T-cell (primary cell): ENCODE data around the gene LRRC75B. TPM values are rescaled to one million over a fixed set of nuclear protein-coding genes. Genes with fewer than 3 reads are reported as not detected.
A peak's percentile ranks its signal among the peaks of the same experiment; 100 is the strongest.
"Not testable (repeated sequence)": the region's sequence is repeated elsewhere in the genome, so short reads cannot be mapped to it uniquely, and the experiment has no call there.

Experiments
- ATAC-seq, 4 experiments: fragments of 200-7000 bp in 3 of 4; fragments of 150-1000 bp in 1 of 4; cut with Tn5 transposase; replicated peaks in 1 of 4; 1 replicate in 3 of 4; 2 replicates in 1 of 4; pipeline ENCODE4 v1.10.0; 2021; ENCODE audit warnings: moderate library complexity in 3 of 4, mild to moderate bottlenecking in 2 of 4, moderate number of reproducible peaks in 1 of 4
- CTCF ChIA-PET, 2 donors: fragments of 300-600 bp; sonication (Branson Sonifier 250); formaldehyde crosslinking; loops; one replicate each; lab custom pipeline; 2022; ENCODE audit warnings: antibody characterized with exemption in 2 of 2; lab: Charles Lee
- POLR2A ChIA-PET, 2 donors: fragments of 300-600 bp; sonication (Branson Sonifier 250); formaldehyde crosslinking; loops; one replicate each; lab custom pipeline; 2022; ENCODE audit warnings: antibody characterized with exemption in 2 of 2; lab: Charles Lee
- DNase-seq, 35 experiments: peaks; one replicate each; pipeline versions ENCODE4 v3.0.0 to v3.0.0-alpha.2; 2013 to 2023
- H3K27ac ChIP-seq: one replicate; pipeline ENCODE4 v1.5.1; 2013; ENCODE audit warnings: low read length
- H3K27me3 ChIP-seq, 2 experiments: replicated peaks in 1 of 2; 1 replicate in 1 of 2; 2 replicates in 1 of 2; pipeline versions ENCODE4 v1.6.1 to v1.7.0; 2013; ENCODE audit warnings: low read length in 1 of 2, mixed read lengths in 1 of 2; ENCODE audit not compliant: control insufficient read depth in 2 of 2, insufficient read depth in 2 of 2; ENCODE audit errors: extremely low read depth in 1 of 2
- H3K36me3 ChIP-seq, 2 donors: 1 replicate in 1 of 2; 2 replicates in 1 of 2; pipeline versions ENCODE4 v1.6.1 to v1.7.0; 2013; ENCODE audit warnings: low read length in 1 of 2; ENCODE audit not compliant: control insufficient read depth in 2 of 2, insufficient read depth in 1 of 2; ENCODE audit errors: extremely low read depth in 1 of 2
- H3K4me1 ChIP-seq, 2 experiments: 1 replicate in 1 of 2; 2 replicates in 1 of 2; pipeline versions ENCODE4 v1.6.1 to v1.7.0; 2013; ENCODE audit warnings: low read length in 2 of 2, mixed read lengths in 1 of 2; ENCODE audit not compliant: insufficient read depth in 2 of 2, control insufficient read depth in 1 of 2; ENCODE audit errors: extremely low read depth in 1 of 2
- H3K4me3 ChIP-seq, 2 donors: 1 replicate in 1 of 2; 2 replicates in 1 of 2; pipeline versions ENCODE4 v1.5.1 to v1.7.0; 2013; ENCODE audit warnings: mild to moderate bottlenecking in 2 of 2, low read length in 1 of 2, moderate library complexity in 1 of 2; ENCODE audit not compliant: control insufficient read depth in 1 of 2; ENCODE audit errors: extremely low read depth in 1 of 2
- H3K9me3 ChIP-seq: 2 replicates; pipeline ENCODE4 v1.7.0; 2013
- H3K27ac Mint-ChIP-seq, 2 donors: one replicate each; pipeline ENCODE4 v1.8.0; 2020 to 2021; ENCODE audit warnings: mild to moderate bottlenecking in 2 of 2, mixed read lengths in 2 of 2
- H3K27me3 Mint-ChIP-seq, 2 donors: one replicate each; pipeline ENCODE4 v1.8.0; 2021 to 2022; ENCODE audit warnings: mixed read lengths in 2 of 2
- H3K36me3 Mint-ChIP-seq: one replicate; pipeline ENCODE4 v1.8.0; 2021; ENCODE audit warnings: mixed read lengths
- H3K4me1 Mint-ChIP-seq, 3 donors: one replicate each; pipeline ENCODE4 v1.8.0; 2020 to 2022; ENCODE audit warnings: mixed read lengths in 3 of 3, mild to moderate bottlenecking in 1 of 3
- H3K4me3 Mint-ChIP-seq, 3 donors: one replicate each; pipeline ENCODE4 v1.8.0; 2020 to 2022; ENCODE audit warnings: mild to moderate bottlenecking in 3 of 3, mixed read lengths in 3 of 3, moderate library complexity in 3 of 3
- H3K9me3 Mint-ChIP-seq, 3 donors: one replicate each; pipeline ENCODE4 v1.8.0; 2020 to 2022; ENCODE audit warnings: mixed read lengths in 3 of 3
- WGBS: methylation state at CpG from one replicate; pipeline ENCODE4 v1.1.5; 2013; ENCODE audit warnings: missing lambda C conversion rate; ENCODE audit not compliant: insufficient coverage; 5-methylcytosine and 5-hydroxymethylcytosine counted together
- total RNA-seq, 35 experiments: library from RNA in 6 of 35; stranded (reverse) in 6 of 35; fragments of 120-200 nt in 1 of 35; gene quantifications; one replicate each; pipeline versions ENCODE4 v1.2.1 to v1.2.4 and lab custom pipeline; 2013 to 2026

LRRC75B gene, protein sequence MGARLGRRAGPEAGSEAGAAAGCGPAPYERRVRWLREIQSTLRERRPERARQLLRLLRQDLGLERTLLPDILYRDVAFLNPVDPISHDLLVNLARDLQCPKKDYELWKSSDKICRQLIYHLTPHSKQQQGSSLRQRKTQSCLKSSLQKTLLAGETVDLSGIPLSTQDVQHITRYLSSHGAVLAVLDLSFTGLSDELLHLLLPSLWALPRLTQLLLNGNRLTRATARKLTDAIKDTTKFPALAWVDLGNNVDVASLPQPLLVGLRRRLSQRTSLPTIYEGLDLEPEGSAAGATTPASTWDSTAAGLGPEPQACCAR
- under 1 TPM in 3 of 5 donors, not detected in 2; 0.47 to 0.72 (median 0.54) TPM for total RNA-seq
- 0.18 TPM for total RNA-seq (2013)
- 0 to 0.84 (median 0.21) reads per million in 29 experiments for total RNA-seq (lab: John Stamatoyannopoulos, UW)

DNA sequence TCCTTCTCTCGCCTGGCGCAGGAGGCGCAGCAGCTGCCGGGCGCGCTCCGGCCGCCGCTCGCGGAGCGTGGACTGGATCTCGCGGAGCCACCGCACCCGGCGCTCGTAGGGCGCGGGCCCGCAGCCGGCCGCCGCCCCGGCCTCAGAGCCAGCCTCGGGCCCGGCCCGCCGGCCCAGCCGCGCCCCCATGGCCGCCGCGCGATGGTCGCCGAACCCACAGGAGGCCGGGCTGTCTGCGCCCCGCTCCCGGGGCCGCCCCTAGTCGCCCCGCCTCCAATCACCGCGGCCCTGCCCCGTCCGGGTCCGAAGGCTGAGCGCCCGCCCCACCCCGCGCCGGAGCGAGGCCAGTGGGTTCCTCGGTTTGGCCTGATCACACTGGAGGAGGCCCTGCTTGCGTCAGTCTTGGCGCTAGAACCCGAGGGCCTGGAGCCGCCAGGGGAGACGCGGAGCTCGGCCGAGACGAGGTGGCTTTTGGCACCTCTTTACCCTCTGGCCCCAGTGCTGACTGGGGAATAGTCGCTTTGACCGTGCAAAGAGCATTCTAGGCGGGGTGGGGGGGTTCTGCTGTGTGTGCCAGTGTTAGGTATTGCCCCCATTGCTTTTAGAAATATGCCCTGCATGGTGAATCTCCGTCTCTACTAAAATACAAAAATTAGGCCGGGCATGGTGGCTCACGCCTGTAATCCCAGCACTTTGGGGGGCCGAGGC lies at the start of gene LRRC75B:
LRRC75B (minus strand) TSS at position 223 of the 708 bp plus-strand sequence; CDS start at position 189, 34 bp downstream.
- no peaks in the 10 kb centered on the region for H3K36me3 ChIP-seq
- H3K4me3 ChIP-seq = peak within 1 kb of the TSS; percentile 19 to 57
- no peaks in the 10 kb centered on the region for H3K9me3 ChIP-seq
- H3K27me3 ChIP-seq = peaks cover 0 to 38% of the 10 kb centered on the region in 2 experiments
- H3K27me3 Mint-ChIP-seq = peaks cover 0 to 7% of the 10 kb centered on the region in 2 donors
- peak within 1 kb of the TSS; percentile 77 to 80 (median 78) for H3K4me3 Mint-ChIP-seq
- DNase-seq = peak in 3 of 35 experiments; percentile 4 to 17 (median 11)
- peaks cover 6% of the 10 kb centered on the region in 3 donors for H3K4me1 Mint-ChIP-seq
- H3K27ac Mint-ChIP-seq = no peak within 1 kb of the TSS
- CTCF ChIA-PET = no interaction called here
- H3K9me3 Mint-ChIP-seq = no peaks in the 10 kb centered on the region
- H3K36me3 Mint-ChIP-seq = no peaks in the 10 kb centered on the region
- H3K4me1 ChIP-seq = peaks cover 0 to 11% of the 10 kb centered on the region in 2 experiments
- POLR2A ChIA-PET = no interaction called here
- peak; percentile 42 to 50 (median 47) for ATAC-seq
- H3K27ac ChIP-seq = no peak within 1 kb of the TSS
- 8% methylated on average over 55 of the region's 72 CpGs for WGBS

DNA sequence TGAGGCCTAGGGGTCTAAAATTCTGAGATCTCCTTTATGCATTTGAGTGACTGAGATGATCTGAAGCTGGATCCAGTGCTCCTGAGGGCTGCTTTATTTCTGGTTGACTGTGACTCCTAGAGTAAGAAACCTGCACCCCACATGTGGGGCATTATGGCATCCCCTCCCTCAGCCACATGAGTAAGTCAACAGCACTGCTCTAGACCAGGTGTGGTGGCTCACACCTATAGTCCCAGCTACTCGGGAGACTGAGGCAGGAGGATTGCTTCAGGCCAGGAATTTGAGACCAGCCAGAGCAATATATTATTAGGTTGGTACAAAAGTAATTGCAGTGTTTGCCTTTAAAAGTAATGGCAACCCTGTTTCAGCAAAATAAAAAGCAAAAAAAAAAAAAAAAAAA lies 49.4 kb upstream of the LRRC75B start:
- DNase-seq, CTCF ChIA-PET, ATAC-seq, H3K9me3 ChIP-seq, H3K4me1 Mint-ChIP-seq, H3K4me1 ChIP-seq, H3K9me3 Mint-ChIP-seq, H3K4me3 ChIP-seq, H3K27me3 ChIP-seq, POLR2A ChIA-PET, H3K27me3 Mint-ChIP-seq, H3K4me3 Mint-ChIP-seq, H3K27ac Mint-ChIP-seq, H3K27ac ChIP-seq, H3K36me3 Mint-ChIP-seq, H3K36me3 ChIP-seq: not testable (repeated sequence)
- WGBS = no CpG with 5 or more reads among the region's 1 CpG

GRCh38 chr22:24636513-24636912 lies 43.6 kb upstream of the LRRC75B start:
- not testable (repeated sequence) for H3K4me3 ChIP-seq, H3K27me3 ChIP-seq, H3K4me3 Mint-ChIP-seq, ATAC-seq, H3K36me3 Mint-ChIP-seq, H3K36me3 ChIP-seq, H3K9me3 Mint-ChIP-seq, DNase-seq, H3K9me3 ChIP-seq, H3K27me3 Mint-ChIP-seq, H3K27ac ChIP-seq
- H3K4me1 ChIP-seq = peaks cover 4 to 15% of the 10 kb centered on the region in 2 experiments
- no CpG with 5 or more reads among the region's 3 CpGs for WGBS
- ChIA-PET POLR2A (interaction anchor here in 1 of 2 donors (0.6 kb wide), 1 partner anchor 110 kb away, joined by 5 read pairs; no protein-coding TSS in a partner anchor), CTCF (interaction anchor here in 1 of 2 donors (0.6 kb wide), 1 partner anchor 418 kb away, joined by 4 read pairs; no protein-coding TSS in a partner anchor)
- Mint-ChIP-seq H3K4me1 (peaks cover 18 to 26% (median 23%) of the 10 kb centered on the region in 3 donors), H3K27ac (peak overlapping the region in 1 of 2 donors; percentile 66)

DNA sequence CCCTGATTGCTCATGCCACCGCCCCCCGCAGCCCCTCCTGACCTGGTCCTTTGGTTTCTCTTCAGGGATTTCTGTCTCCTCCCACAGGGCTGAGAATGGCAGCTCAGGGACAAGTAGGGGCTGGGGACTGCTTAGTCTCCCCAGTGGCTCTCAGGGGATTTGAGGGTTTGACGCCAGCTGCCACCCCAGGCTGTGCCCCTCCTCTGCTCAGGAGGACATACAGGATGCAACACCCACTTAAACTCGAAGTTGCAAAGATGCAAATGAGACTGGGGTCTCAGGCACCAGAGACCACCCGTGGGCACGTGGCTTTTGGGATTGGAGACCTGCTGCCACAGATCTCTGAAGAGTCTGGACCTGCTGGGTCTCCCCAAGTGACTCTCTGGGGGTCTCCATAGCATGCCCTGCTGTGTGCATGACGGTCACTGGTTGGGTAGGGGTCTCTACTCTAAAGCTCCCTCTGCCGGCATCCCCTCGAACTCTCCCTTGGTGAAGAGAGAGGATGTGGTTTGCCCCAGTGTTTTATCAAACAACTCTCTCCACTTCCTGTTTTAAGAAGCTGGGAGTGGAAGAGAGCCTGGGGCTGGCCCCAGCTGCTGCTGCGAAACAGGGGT lies 42.0 kb upstream of the LRRC75B start:
- WGBS = 46% methylated on average over 3 of the region's 10 CpGs
- H3K9me3 ChIP-seq, H3K36me3 Mint-ChIP-seq, H3K36me3 ChIP-seq, H3K9me3 Mint-ChIP-seq, CTCF ChIA-PET, H3K27ac ChIP-seq, POLR2A ChIA-PET, H3K27me3 Mint-ChIP-seq, H3K27me3 ChIP-seq, H3K4me3 ChIP-seq, ATAC-seq: not testable (repeated sequence)
- DNase-seq = peak in 5 of 35 experiments; percentile 5 to 16 (median 11)
- peaks cover 4 to 15% of the 10 kb centered on the region in 2 experiments for H3K4me1 ChIP-seq
- H3K4me3 Mint-ChIP-seq = peak overlapping the region in 1 of 3 donors; percentile 70
- H3K27ac Mint-ChIP-seq = peak overlapping the region in 1 of 2 donors; percentile 72
- peaks cover 18 to 26% (median 23%) of the 10 kb centered on the region in 3 donors for H3K4me1 Mint-ChIP-seq

DNA sequence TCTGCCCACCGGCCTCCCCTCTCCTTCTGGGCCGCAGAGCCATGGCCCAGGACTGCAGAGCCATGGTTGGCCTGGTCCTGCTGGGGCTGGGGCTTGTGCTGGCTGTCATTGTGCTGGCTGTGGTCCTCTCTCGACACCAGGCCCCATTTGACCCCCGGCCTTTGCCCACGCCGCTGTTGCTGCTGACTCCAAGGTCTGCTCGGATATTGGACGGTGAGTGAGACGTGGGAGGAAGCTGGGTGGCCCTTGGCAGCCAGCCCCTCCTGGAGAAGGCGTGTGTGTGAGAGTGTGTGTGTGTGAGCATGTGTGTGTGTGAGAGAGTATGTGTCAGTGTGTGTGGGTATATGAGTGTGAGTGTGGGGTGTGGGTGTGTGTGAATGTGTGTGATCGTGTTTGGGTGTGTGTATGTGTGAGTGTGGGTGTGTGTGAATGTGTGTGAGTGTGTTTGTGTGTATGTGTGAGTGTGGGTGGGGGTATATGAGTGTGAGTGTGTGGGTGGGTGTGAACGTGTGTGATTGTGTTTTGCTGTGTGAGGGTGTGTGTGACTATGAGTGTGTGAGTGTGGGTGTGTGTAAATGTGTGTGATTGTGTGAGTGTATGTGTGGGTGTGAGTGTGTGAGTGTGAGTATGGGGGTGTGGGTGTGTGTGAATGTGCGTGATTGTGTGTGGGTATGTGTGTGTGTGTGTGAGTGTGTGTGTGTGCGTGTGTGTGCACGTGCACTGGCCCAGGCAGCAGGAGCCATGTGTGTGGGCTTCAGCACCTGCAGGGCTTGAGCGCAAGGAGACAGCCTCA lies 40.6 kb upstream of the LRRC75B start:
- DNase-seq, H3K9me3 ChIP-seq, H3K27me3 Mint-ChIP-seq, ATAC-seq, H3K9me3 Mint-ChIP-seq, H3K36me3 Mint-ChIP-seq, H3K27ac ChIP-seq, H3K27me3 ChIP-seq, CTCF ChIA-PET, POLR2A ChIA-PET, H3K4me3 ChIP-seq, H3K36me3 ChIP-seq: not testable (repeated sequence)
- H3K4me1 ChIP-seq = peaks cover 4 to 15% of the 10 kb centered on the region in 2 experiments
- H3K27ac Mint-ChIP-seq = peak overlapping the region in 1 of 2 donors; percentile 50
- 76% methylated on average over 9 of the region's 16 CpGs for WGBS
- peak overlapping the region in 1 of 3 donors; percentile 2 for H3K4me3 Mint-ChIP-seq
- peaks cover 18 to 26% (median 23%) of the 10 kb centered on the region in 3 donors for H3K4me1 Mint-ChIP-seq
